Measurements from ENCODE around the gene TMA7B.

DNA sequence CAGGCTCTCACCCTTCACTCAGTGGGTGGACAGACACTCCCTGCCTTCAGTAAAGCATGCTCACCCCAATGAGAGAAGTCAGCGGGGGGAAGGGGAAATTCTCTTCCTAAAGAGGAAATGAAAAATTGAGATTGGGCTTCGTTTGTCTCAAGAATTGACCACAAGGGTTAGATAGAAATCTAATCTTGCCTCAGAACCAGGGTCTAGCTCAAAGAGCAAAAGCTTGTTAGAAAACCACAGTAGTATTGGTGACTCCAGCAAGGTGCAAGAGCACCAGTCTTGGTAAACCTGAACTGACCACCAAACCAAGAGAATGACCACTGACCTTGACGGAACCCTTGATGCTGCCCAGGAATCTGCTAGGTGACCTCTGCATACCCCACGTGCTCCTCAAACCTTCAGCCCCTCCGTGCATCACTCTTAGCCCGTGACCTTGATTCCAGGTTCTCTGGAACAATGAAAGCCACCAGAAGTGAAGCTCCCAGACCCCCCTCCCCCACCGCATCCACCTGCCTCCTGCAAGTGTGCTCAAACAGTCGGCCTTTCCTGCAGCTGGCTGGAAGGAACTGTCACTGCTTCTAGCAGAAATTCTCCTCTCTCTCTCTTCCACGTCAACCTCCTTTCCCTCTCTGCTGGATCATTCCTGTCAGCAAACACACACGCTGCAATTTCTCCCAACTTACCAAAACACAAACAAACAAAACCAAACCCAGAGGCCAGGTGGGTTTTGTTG is 3.1 kb upstream of the TMA7B start:
- TF ChIP-seq, protein P1, sequence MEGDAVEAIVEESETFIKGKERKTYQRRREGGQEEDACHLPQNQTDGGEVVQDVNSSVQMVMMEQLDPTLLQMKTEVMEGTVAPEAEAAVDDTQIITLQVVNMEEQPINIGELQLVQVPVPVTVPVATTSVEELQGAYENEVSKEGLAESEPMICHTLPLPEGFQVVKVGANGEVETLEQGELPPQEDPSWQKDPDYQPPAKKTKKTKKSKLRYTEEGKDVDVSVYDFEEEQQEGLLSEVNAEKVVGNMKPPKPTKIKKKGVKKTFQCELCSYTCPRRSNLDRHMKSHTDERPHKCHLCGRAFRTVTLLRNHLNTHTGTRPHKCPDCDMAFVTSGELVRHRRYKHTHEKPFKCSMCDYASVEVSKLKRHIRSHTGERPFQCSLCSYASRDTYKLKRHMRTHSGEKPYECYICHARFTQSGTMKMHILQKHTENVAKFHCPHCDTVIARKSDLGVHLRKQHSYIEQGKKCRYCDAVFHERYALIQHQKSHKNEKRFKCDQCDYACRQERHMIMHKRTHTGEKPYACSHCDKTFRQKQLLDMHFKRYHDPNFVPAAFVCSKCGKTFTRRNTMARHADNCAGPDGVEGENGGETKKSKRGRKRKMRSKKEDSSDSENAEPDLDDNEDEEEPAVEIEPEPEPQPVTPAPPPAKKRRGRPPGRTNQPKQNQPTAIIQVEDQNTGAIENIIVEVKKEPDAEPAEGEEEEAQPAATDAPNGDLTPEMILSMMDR (conservative IDR thresholded peaks at IDR 0.05), result no peak
- no peak for TF ChIP-seq ZFX (IDR thresholded peaks at IDR 0.05)
